C4-2B (cell line): ENCODE measurements around the gene RASAL1.

ENCODE experiments used
- ZFX ChIP-seq: fragments of 450-650 bp; IDR thresholded peaks from 2 replicates; pipeline ENCODE4 v1.6.1; 2017
- TF ChIP-seq, protein P1 (sequence below): fragments of 450-650 bp; conservative IDR thresholded peaks from 2 replicates; pipeline ENCODE4 v1.5.1; 2017; ENCODE audit warnings: mild to moderate bottlenecking

DNA sequence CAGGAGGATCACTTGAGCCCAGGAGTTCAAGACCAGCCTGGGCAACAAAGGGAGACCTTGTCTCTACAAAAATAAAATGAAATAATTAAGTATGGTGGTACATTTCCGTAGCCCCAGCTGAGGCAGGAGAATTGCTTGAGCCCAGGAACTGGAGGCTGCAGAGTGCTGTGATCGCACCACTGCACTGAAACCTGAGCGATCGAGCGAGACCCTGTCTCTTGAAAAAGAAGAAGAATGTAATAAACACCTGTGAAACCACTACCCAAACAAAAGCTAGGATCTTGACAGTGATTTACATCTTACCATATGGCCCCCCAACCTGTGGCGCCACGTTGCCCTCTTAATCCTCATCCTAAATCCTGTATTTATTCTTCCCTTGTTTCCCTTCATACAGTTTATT is 84.8 kb downstream of the RASAL1 start:
- TF ChIP-seq, protein P1, sequence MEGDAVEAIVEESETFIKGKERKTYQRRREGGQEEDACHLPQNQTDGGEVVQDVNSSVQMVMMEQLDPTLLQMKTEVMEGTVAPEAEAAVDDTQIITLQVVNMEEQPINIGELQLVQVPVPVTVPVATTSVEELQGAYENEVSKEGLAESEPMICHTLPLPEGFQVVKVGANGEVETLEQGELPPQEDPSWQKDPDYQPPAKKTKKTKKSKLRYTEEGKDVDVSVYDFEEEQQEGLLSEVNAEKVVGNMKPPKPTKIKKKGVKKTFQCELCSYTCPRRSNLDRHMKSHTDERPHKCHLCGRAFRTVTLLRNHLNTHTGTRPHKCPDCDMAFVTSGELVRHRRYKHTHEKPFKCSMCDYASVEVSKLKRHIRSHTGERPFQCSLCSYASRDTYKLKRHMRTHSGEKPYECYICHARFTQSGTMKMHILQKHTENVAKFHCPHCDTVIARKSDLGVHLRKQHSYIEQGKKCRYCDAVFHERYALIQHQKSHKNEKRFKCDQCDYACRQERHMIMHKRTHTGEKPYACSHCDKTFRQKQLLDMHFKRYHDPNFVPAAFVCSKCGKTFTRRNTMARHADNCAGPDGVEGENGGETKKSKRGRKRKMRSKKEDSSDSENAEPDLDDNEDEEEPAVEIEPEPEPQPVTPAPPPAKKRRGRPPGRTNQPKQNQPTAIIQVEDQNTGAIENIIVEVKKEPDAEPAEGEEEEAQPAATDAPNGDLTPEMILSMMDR: no peak
- TF ChIP-seq ZFX: no peak
